Stimulated activated CD8-positive, alpha-beta memory T cell treated with anti-CD3 and anti-CD28 coated beads, Interleukin-4, amount 100 ng/mL, for 24 hours (primary cell): ENCODE measurements around the gene TRIM6.
A peak's percentile ranks its signal among the peaks of the same experiment; 100 is the strongest.
"Not testable (repeated sequence)": the region's sequence is repeated elsewhere in the genome, so short reads cannot be mapped to it uniquely, and the experiment has no call there.

Experiments used
- DNase-seq: peaks from one replicate; pipeline ENCODE4 v3.0.0-alpha.2; 2020; ENCODE audit warnings: low read depth

The TRIM6 gene

GRCh38 chr11:5596607-5597201 is at the start of gene TRIM6:
TSS of gene TRIM6 (plus strand) at chr11:5596637. CDS start at chr11:5596898, 261 bp downstream.
- no peak for DNase-seq

GRCh38 chr11:5547982-5548381 is 48.5 kb upstream of the TRIM6 start:
- DNase-seq = no peak

- no peak for DNase-seq
Observed at GRCh38 chr11:5548440-5548839, 48.0 kb upstream of the TRIM6 start, which contains the start of gene OR52H1. TSS of gene OR52H1 (minus strand) at chr11:5548540. CDS start at chr11:5545505, 3,035 bp downstream.

GRCh38 chr11:5550440-5551095 is 45.9 kb upstream of the TRIM6 start:
- no peak for DNase-seq

- no peak for DNase-seq
Observed at GRCh38 chr11:5553343-5553742, 43.1 kb upstream of the TRIM6 start.

GRCh38 chr11:5556596-5557188 is 39.7 kb upstream of the TRIM6 start:
- DNase-seq = no peak

GRCh38 chr11:5557751-5558150 is 38.7 kb upstream of the TRIM6 start:
- DNase-seq = no peak

GRCh38 chr11:5564259-5565019 is 32.0 kb upstream of the TRIM6 start:
- DNase-seq = no peak

- DNase-seq = no peak
Observed at GRCh38 chr11:5574654-5575053, 21.8 kb upstream of the TRIM6 start.

- DNase-seq = no peak
Observed at GRCh38 chr11:5575152-5575551, 21.3 kb upstream of the TRIM6 start.

- no peak for DNase-seq
Observed at GRCh38 chr11:5577101-5577500, 19.3 kb upstream of the TRIM6 start.

- DNase-seq = no peak
Observed at GRCh38 chr11:5580577-5580976, 15.9 kb upstream of the TRIM6 start, which contains the start of gene OR52B6. TSS of gene OR52B6 (plus strand) at chr11:5580877. CDS start at chr11:5580877, 0 bp downstream.

- DNase-seq = no peak
Observed at GRCh38 chr11:5581014-5581413, 15.4 kb upstream of the TRIM6 start.

GRCh38 chr11:5584458-5584857 is 12.0 kb upstream of the TRIM6 start:
- not testable (repeated sequence) for DNase-seq

- not testable (repeated sequence) for DNase-seq
Observed at GRCh38 chr11:5589906-5590305, 6.5 kb upstream of the TRIM6 start.

- no peak for DNase-seq
Observed at GRCh38 chr11:5591613-5592012, 4.8 kb upstream of the TRIM6 start.

GRCh38 chr11:5592615-5593014 is 3.8 kb upstream of the TRIM6 start:
- no peak for DNase-seq

- no peak for DNase-seq
Observed at GRCh38 chr11:5593146-5593545, 3.3 kb upstream of the TRIM6 start.

- DNase-seq = no peak
Observed at GRCh38 chr11:5597953-5598352, 1.5 kb downstream of the TRIM6 start.

GRCh38 chr11:5600374-5600851 is 4.0 kb downstream of the TRIM6 start:
- peak; percentile 17 for DNase-seq

GRCh38 chr11:5602791-5603190 is 6.4 kb downstream of the TRIM6 start:
- not testable (repeated sequence) for DNase-seq

- no peak for DNase-seq
Observed at GRCh38 chr11:5603326-5603725, 6.9 kb downstream of the TRIM6 start.
